Colonic mucosa (tissue), 4 donors: ENCODE data around the gene DEDD2. TPM values are rescaled to one million over a fixed set of nuclear protein-coding genes. Genes with fewer than 3 reads are reported as not detected.
"Not testable (repeated sequence)": the region's sequence is repeated elsewhere in the genome, so short reads cannot be mapped to it uniquely, and the experiment has no call there.

Experiments
- DNase-seq: peaks from one replicate; pipeline ENCODE4 v3.0.0-alpha.2; 2020
- H3K27ac ChIP-seq: fragments of 200-600 bp; one replicate; pipeline ENCODE4 v1.8.0; 2021
- H3K27me3 ChIP-seq: fragments of 200-600 bp; one replicate; pipeline ENCODE4 v1.8.0; 2021
- H3K36me3 ChIP-seq: fragments of 200-600 bp; one replicate; pipeline ENCODE4 v1.8.0; 2021
- H3K4me1 ChIP-seq: fragments of 200-600 bp; one replicate; pipeline ENCODE4 v1.8.0; 2021; ENCODE audit warnings: mild to moderate bottlenecking
- H3K4me3 ChIP-seq: fragments of 200-600 bp; one replicate; pipeline ENCODE4 v1.8.0; 2021
- H3K9ac ChIP-seq, 2 donors: one replicate each; pipeline ENCODE4 v1.7.0; 2013; ENCODE audit warnings: control low read depth in 2 of 2, low read depth in 2 of 2, low read length in 2 of 2
- H3K9me3 ChIP-seq: fragments of 200-600 bp; one replicate; pipeline ENCODE4 v1.8.0; 2021
- intact Hi-C: fragments of 100-400 bp; cut with DNase I; formaldehyde crosslinking; loops from one replicate; pipeline ENCODE4 v1.14.1; 2022
- total RNA-seq, 2 donors: library from RNA; stranded (reverse); fragmentation: NEBNext Ultra II Directional in 1 of 2; extraction: Animal tissue kit (Norgen Biotek cat#: 25700) in 1 of 2; gene quantifications; one replicate each; pipeline ENCODE4 v1.2.1, GENCODE V29; 2021
- TF ChIP-seq, protein P1 (sequence below): fragments of 200-600 bp; IDR thresholded peaks from one replicate; pipeline ENCODE4 v1.8.0; 2022; ENCODE audit warnings: antibody characterized with exemption, mild to moderate bottlenecking
- donor health status: healthy.
- donor health status: DM: no; HTN: no; CAD: no.
- donor health status: DM: no; HTN: no; CAD: no.

Gene DEDD2, protein sequence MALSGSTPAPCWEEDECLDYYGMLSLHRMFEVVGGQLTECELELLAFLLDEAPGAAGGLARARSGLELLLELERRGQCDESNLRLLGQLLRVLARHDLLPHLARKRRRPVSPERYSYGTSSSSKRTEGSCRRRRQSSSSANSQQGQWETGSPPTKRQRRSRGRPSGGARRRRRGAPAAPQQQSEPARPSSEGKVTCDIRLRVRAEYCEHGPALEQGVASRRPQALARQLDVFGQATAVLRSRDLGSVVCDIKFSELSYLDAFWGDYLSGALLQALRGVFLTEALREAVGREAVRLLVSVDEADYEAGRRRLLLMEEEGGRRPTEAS
- 10 to 100 TPM; 27.0 to 33.8 TPM for total RNA-seq

DNA sequence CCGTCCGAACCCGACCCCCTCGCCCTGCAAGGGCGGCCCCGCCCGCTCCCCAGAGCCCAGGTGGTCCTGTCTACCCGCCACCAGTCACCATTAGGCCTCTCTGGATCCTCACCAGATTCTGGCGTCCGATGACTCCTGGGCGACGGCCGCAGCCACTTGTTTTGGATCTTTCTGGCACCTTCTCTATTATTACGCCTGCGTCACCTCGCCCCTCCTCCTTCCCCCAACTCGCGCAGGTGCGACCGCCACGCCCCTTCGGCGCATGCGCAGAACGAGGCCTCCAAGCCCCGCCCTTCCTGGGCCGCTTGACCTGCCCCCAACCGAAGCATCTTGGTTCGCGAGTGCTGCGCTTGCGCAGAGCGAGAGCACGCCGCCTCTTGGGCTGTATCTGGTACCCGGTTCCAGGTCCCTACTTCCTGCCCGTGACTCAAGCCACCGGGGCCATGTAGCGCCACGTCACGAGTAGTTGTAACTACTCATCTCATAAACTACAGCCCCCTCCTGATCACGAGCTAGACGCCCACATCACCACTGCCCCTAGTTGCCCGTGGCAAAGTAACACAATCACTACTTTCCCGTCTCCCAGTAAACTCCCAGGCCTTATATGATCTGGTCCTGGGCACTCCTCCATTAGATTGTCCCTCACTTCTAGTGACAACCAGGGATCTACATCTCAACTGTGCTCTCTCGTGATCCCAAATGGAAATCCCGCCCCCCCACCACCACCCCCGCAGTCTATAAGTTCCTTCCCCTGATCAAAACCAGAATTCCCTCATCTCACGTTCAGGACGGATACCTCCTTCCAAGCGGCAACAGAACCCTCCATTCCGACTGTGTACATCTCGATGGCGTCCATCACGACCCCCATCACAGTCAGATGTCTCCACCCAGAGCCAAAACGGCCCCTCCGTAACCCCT lies at the start of gene DEDD2:
Gene DEDD2 (minus strand): TSS at position 158 of the 918 bp plus-strand sequence. CDS start 670 bp downstream, outside the sequence.
- Histone ChIP-seq H3K9ac (peak within 1 kb of the TSS; percentile 65 to 99), H3K27me3 (no peaks in the 10 kb centered on the region), H3K36me3 (no peaks in the 10 kb centered on the region), H3K4me3 (peak within 1 kb of the TSS; percentile 86), H3K4me1 (peaks cover 25% of the 10 kb centered on the region), H3K27ac (peak within 1 kb of the TSS; percentile 97), H3K9me3 (no peaks in the 10 kb centered on the region)
- intact Hi-C loops: no loop called here
- DNase-seq: peak; percentile 99
- TF ChIP-seq, protein P1, sequence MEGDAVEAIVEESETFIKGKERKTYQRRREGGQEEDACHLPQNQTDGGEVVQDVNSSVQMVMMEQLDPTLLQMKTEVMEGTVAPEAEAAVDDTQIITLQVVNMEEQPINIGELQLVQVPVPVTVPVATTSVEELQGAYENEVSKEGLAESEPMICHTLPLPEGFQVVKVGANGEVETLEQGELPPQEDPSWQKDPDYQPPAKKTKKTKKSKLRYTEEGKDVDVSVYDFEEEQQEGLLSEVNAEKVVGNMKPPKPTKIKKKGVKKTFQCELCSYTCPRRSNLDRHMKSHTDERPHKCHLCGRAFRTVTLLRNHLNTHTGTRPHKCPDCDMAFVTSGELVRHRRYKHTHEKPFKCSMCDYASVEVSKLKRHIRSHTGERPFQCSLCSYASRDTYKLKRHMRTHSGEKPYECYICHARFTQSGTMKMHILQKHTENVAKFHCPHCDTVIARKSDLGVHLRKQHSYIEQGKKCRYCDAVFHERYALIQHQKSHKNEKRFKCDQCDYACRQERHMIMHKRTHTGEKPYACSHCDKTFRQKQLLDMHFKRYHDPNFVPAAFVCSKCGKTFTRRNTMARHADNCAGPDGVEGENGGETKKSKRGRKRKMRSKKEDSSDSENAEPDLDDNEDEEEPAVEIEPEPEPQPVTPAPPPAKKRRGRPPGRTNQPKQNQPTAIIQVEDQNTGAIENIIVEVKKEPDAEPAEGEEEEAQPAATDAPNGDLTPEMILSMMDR: no peak

DNA sequence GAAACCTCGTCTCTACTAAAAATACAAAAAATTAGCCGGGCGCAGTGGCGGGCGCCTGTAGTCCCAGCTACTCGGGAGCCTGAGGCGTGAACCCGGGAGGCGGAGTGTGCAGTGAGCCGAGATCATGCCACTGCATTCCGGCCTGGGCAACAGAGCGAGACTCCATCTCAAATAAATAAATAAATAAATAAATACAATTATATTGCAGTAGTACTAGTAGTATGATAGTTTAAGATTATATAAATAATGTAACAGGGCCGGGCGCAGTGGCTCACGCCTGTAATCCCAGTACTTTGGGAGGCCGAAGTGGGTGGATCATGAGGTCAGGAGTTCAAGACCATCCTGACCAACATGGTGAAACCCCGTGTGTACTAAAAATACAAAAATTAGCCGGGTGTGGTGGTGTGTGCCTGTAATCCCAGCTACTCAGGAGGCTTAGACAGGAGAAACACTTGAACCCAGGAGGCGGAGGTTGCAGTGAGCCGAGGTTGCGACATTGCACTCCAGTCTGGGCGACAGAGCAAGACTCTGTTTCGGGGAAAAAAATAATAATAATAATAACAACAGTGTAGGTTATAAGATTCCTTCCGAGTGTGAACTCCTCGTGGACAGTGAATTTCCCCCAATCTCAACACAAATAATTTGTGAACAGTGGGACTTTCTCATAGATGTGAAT lies 49.6 kb upstream of the DEDD2 start:
- H3K36me3 ChIP-seq, H3K9me3 ChIP-seq, DNase-seq, H3K27ac ChIP-seq, H3K4me3 ChIP-seq, H3K27me3 ChIP-seq, intact Hi-C loops: not testable (repeated sequence)
- peak overlapping the region in 1 of 2 donors; percentile 99 for H3K9ac ChIP-seq
- H3K4me1 ChIP-seq: peaks cover 14% of the 10 kb centered on the region

DNA sequence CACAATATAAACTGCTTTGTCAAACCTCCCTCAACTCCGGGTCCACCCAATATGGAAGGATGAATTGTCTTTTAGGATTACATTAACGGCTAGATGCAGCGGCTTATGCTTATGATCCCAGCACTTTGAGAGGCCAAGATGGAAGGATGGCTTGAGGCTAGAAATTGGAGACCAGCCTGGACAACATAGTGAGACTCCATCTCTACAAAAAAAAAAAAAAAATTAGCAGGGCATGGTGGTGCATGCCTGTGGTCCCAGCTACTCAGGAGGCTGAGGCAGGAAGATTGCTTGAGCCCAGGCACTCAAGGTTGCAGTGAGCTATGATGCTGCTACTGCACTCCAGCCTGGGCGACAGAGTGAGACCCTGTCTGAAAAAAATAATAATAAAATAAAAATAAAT lies 48.6 kb upstream of the DEDD2 start:
- intact Hi-C loops: not testable (repeated sequence)

DNA sequence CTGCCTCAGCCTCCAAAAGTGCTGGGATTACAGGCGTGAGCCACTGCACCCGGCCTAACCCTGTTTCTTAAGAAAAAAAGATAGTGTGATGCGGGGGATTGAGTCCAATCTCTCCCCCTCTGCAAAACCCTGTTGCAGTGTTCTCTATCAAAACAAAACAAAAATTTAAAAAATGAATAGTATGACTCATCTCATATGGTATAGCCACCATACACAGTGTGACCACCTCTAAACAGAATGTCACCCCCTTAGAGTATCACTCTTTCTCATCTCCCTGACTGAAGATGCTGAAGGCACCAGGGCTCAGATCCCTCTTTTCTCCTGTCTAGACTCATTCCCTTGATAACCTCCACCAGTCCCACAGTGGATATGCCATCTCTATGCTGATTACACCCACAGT lies 44.3 kb upstream of the DEDD2 start:
- Histone ChIP-seq H3K27ac (no peak overlapping the region), H3K27me3 (no peaks in the 10 kb centered on the region), H3K9ac (no peak overlapping the region), H3K4me3 (no peak overlapping the region), H3K4me1 (no peaks in the 10 kb centered on the region), H3K36me3 (no peaks in the 10 kb centered on the region), H3K9me3 (no peaks in the 10 kb centered on the region)
- TF ChIP-seq, protein P1: no peak
- DNase-seq: no peak
- intact Hi-C loops: no loop called here

More for the DNA sequence above, 48.6 kb upstream of the DEDD2 start:
- not testable (repeated sequence) for H3K27me3 ChIP-seq, H3K4me3 ChIP-seq, H3K9ac ChIP-seq, H3K36me3 ChIP-seq, H3K27ac ChIP-seq, H3K9me3 ChIP-seq, DNase-seq
- H3K4me1 ChIP-seq: peaks cover 13% of the 10 kb centered on the region

DNA sequence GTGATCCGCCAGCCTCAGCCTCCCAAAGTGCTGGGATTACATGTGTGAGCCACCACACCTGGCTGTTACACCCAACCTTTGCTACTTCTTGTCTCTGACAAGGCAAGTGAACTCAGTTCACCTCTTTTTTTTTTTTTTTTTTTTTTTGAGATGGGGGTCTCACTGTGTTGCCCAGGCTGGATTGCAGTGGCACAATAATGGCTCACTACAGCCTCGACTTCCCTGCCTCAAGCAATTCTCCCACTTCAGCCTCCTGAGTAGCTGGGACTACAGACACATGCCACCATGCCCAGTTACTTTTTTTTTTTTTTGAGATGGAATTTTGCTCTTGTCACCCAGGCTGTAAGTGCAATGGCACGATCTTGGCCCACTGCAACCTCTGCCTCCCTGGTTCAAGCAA lies 40.4 kb upstream of the DEDD2 start:
- H3K9me3 ChIP-seq, DNase-seq, H3K9ac ChIP-seq, H3K27me3 ChIP-seq, intact Hi-C loops, H3K27ac ChIP-seq, H3K36me3 ChIP-seq, H3K4me3 ChIP-seq, H3K4me1 ChIP-seq: not testable (repeated sequence)

DNA sequence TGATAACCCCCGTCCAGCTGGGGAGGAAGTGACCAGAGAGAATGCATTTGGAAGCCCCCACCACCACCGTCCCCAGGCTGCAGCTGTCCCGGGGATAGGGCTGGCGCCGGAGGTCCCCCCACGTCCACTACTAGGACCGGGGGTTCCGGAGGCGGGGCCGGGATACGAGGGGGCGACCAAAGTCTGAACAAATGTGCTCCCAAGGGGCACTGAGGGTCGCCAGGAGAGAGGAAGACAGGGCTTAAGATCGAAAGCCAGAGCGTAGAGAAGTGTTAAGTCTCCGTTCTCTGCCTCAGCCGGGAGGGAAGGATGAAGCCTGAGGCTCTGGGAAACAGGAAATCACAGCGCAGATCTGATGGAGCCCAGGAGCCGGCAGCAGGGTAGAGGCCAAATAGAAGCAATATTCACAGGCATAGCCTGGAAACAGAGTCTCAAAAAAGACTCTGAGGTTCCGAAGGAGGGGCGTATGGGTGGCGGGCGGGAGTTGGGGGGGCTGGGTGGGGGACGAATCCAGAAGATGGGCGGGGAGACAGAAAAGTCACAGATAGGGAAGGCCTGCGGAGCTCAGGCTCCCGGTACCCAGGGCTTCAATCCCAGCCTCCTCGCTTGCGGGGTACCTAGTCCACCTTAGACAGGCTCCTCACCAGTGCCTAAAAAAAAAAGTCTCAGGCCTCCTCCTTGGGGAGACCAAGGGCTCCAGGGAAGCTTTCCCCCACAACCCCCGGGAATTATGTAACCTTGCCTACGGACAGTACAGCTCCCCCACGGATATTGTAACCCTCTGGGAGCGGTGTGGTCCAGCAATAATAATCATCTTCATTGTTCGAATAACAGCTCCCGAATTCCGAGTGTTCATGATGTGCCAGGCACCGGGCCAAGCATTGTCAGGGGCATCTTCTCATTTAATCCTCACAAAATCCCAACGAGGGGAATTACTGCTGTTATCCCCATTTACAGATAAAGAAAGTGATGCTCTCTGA lies 38.6 kb upstream of the DEDD2 start:
- peaks cover 10% of the 10 kb centered on the region for H3K4me1 ChIP-seq
- H3K9ac ChIP-seq: peak overlapping the region; percentile 74 to 88
- peak; percentile 47 for DNase-seq
- peak overlapping the region; percentile 93 for H3K27ac ChIP-seq
- no peaks in the 10 kb centered on the region for H3K9me3 ChIP-seq
- TF ChIP-seq, protein P1: no peak
- peak overlapping the region; percentile 86 for H3K4me3 ChIP-seq
- intact Hi-C loops: no loop called here
- no peaks in the 10 kb centered on the region for H3K27me3 ChIP-seq
- no peaks in the 10 kb centered on the region for H3K36me3 ChIP-seq
